ENCODE results near the gene GPLD1.
A peak's percentile ranks its signal among the peaks of the same experiment; 100 is the strongest.

Gene GPLD1

GRCh38 chr6:24497254-24497970 is 8.0 kb upstream of the GPLD1 start:
- intact Hi-C loops (cut with DNase I; ENCODE audit: low total_unique reads): no loop called here
- Histone ChIP-seq H3K27ac (no peak overlapping the region), H3K4me3 (no peak overlapping the region), H3K27me3 (no peaks in the 10 kb centered on the region), H3K36me3 (peaks cover 0 to 3% (median 0%) of the 10 kb centered on the region in 3 donors), H3K4me1 (peaks cover 0 to 20% (median 6%) of the 10 kb centered on the region in 4 donors), H3K9me3 (no peaks in the 10 kb centered on the region)
- no peak for TF ChIP-seq CTCF (IDR thresholded peaks at IDR 0.05)
- DNase-seq: no peak

- Histone ChIP-seq H3K4me3 (peak within 1 kb of the TSS; percentile 75 to 77), H3K36me3 (no peaks in the 10 kb centered on the region), H3K27me3 (no peaks in the 10 kb centered on the region), H3K9me3 (no peaks in the 10 kb centered on the region), H3K27ac (peak within 1 kb of the TSS; percentile 85 to 91), H3K4me1 (peaks cover 0 to 20% (median 6%) of the 10 kb centered on the region in 4 donors)
- intact Hi-C loops (cut with DNase I; ENCODE audit: low total_unique reads): no loop called here
- TF ChIP-seq CTCF (IDR thresholded peaks at IDR 0.05): peak in 1 of 2 experiments; percentile 6
- DNase-seq: peak; percentile 75 to 84
These were observed 5.7 kb upstream of the GPLD1 start, which contains the start of gene ALDH5A1 for GRCh38 chr6:24494821-24495795. ALDH5A1 (plus strand) TSS chr6:24494969; CDS start chr6:24494997, 28 bp downstream.

- Histone ChIP-seq H3K4me1 (peaks cover 0 to 20% (median 6%) of the 10 kb centered on the region in 4 donors), H3K4me3 (peak overlapping the region; percentile 75 to 77), H3K36me3 (no peaks in the 10 kb centered on the region), H3K9me3 (no peaks in the 10 kb centered on the region), H3K27ac (peak overlapping the region; percentile 85 to 91), H3K27me3 (no peaks in the 10 kb centered on the region)
- TF ChIP-seq CTCF (IDR thresholded peaks at IDR 0.05): no peak
- no peak for DNase-seq
- intact Hi-C loops (cut with DNase I; ENCODE audit: low total_unique reads): no loop called here
These were observed 4.8 kb upstream of the GPLD1 start for GRCh38 chr6:24493945-24494820.

GRCh38 chr6:24492475-24492874 is 3.1 kb upstream of the GPLD1 start:
- peaks cover 0 to 20% (median 6%) of the 10 kb centered on the region in 4 donors for H3K4me1 ChIP-seq
- H3K36me3 ChIP-seq: no peaks in the 10 kb centered on the region
- no peak overlapping the region for H3K27ac ChIP-seq
- DNase-seq: no peak
- H3K27me3 ChIP-seq: no peaks in the 10 kb centered on the region
- intact Hi-C loops (cut with DNase I; ENCODE audit: low total_unique reads): no loop called here
- TF ChIP-seq CTCF (IDR thresholded peaks at IDR 0.05): no peak
- no peaks in the 10 kb centered on the region for H3K9me3 ChIP-seq
- H3K4me3 ChIP-seq: no peak overlapping the region

GRCh38 chr6:24490948-24491347 is 1.6 kb upstream of the GPLD1 start:
- no peaks in the 10 kb centered on the region for H3K27me3 ChIP-seq
- no peak for DNase-seq
- H3K4me1 ChIP-seq: peaks cover 0 to 15% (median 4%) of the 10 kb centered on the region in 4 donors
- no peaks in the 10 kb centered on the region for H3K9me3 ChIP-seq
- no peaks in the 10 kb centered on the region for H3K36me3 ChIP-seq
- TF ChIP-seq CTCF (IDR thresholded peaks at IDR 0.05): no peak
- intact Hi-C loops (cut with DNase I; ENCODE audit: low total_unique reads): no loop called here
- no peak overlapping the region for H3K27ac ChIP-seq
- no peak overlapping the region for H3K4me3 ChIP-seq

Data from tibial artery (tissue), 4 donors.